Anterior cingulate cortex (tissue), 58 donors: ENCODE data around the gene PI4KA.

Experiments
- DNase-seq, 58 donors: peaks; one replicate each; lab custom pipeline; 2025; lab: John Stamatoyannopoulos, UW

PI4KA gene

DNA sequence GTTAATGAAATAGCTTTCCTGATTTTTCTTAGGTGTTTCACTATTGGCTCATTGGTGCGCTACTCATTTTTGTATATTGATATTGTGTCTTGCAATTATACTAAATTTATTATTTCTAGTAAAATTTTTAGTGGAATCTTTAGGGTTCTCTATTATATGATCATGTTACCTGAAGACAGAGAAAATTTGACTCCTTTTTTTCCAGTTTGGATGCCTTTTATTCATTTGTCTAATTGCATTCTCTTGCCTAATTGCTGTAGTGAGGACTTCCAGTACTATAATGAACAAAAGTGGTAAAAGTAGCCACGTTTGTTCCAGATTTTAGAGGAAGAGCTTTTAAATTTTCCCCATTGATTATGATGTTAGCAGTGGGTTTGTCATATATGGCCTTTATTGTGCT is 198.7 kb downstream of the PI4KA start:
- no peak for DNase-seq

DNA sequence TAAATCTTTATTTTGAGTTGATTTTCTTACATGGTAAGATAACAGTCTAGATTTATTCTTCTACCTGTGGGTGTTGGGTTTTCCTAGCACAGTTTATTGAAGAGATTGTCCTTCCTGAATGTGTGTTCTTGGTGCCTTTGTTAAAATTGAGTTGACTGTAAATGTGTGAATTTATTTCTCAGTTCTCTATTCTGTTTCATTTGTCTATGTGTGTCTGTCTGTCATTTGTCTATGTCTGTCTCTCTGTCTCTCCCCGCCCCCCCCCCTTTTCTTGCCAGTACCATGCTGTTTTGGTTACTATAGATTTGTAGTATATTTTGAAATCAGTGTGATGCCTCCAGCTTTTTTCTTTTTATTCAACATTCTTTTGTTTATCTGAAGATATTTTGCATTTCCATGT is 199.4 kb downstream of the PI4KA start:
- no peak for DNase-seq

DNA sequence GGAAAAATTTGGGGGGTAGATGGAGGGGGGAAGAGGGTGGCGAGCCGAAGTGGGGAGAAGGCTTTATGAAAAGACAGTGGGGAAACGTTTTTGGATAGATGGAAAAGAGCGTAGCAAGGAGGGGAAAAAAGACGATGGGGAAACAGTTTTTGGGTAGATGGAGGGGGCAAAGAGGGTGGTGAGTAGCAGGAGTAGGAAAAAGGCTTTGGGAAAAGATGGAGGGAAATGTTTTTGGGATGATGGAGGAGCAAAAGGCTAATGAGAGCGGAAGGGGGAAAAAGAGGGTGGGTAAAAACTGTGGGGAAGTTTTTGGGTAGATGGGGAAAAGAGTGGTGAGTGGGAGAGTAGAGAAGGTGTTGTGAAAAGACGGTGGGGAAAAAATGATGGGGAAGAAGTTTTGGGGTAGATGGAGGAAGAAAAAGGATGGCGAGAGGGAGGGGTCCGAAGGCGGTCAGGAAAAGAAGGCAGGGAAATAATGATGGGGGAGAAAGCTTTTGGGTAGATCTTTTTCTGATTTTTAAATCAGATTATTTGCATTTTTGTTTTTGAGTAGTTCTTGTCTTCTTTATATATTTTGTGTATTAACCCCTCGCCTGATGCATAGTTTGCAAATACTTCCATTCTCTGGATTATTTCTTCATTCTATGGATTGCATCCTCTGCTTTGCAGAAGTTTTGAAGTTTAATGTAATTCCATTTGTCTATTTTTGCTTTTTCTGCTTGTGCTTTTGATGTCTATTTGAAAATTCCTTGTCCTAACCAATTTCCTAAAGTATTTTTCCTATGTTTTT is 200.0 kb downstream of the PI4KA start:
- no peak for DNase-seq

DNA sequence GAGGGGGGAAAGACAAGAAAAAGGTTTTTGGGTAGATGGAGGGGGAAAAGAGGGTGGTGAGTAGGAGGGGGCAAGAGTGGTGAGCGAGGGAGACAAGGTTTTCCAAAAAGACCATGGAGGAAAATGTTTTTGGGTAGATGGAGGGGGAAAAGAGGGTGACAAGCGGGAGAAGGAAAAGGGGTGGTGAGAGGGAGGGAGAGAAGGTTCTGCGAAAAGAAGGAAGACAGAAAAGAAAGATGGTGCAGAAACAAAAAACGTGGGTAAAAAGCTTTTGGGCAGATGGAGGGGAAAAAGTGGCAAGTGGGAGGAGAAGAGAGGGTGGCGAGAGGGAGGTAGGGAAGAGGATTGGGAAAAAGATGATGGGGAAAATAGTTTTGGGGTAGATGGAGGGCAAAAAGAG is 200.6 kb downstream of the PI4KA start:
- no peak for DNase-seq
